ENCODE measurements around the gene TSPAN3.
A peak's percentile ranks its signal among the peaks of the same experiment; 100 is the strongest.

TSPAN3 gene

GRCh38 chr15:77083381-77084160 is 12.7 kb upstream of the TSPAN3 start:
- DNase-seq, result peak; percentile 42

- no peak for DNase-seq
These were observed 11.1 kb upstream of the TSPAN3 start for GRCh38 chr15:77081971-77082370.

- no peak for DNase-seq
These were observed 5.5 kb upstream of the TSPAN3 start for GRCh38 chr15:77076323-77076915.

DNA sequence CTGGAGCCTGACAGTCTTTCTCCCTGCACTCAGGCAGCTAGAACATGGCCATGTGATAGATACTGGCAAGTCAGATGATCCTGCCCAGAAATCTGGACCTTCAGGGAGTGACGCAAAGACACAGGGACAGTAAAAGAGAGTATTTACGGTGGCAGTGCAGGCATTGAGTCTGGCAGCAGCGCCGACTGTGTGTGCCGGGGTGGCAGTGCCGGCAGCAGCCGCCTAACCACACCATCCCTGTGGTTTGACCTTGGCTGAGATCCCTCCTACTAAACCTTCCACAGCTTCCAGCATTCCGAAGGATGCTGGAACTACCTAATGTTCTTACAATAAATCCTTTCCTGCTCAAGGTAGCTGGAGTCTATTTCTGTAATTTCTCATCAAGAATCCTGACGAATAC is 4.6 kb upstream of the TSPAN3 start:
- DNase-seq, result no peak

DNA sequence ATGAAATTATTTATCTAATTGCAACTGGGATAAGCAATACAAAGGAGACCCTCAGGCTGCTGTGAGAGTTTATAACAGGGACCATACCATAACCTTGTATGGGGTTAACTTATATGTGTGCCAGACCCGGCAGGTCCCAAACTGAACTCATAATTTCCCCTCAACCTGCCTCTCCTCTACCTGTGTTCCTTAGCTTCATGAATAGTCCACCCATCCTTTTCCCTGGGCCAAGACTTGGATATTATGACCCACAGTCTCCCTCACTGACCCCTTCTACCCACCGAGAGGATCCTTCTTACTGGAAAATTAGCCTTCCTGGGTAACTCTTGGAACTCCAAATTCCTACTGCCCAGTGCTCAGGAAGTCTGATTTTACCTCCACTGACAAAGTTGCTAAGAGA is 3.4 kb upstream of the TSPAN3 start:
- DNase-seq, result no peak

GRCh38 chr15:77071305-77072223 is 655 bp upstream of the TSPAN3 start:
- DNase-seq, result no peak

DNA sequence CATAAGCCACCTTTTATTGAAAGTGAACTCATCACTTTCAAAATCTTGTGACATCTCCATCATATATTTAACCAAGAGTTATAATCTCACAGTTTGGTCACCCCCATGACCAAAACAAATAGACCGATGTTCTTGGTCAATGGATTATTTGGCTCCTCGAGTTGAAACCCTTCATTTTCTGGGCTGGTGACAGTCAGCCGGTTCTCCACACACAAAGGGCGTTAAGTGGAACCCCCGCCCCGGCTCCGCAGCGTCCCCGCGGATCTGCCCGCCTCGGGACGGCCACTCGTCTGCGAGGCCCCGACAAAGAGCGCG is 772 bp downstream of the TSPAN3 start:
- no peak for DNase-seq

DNA sequence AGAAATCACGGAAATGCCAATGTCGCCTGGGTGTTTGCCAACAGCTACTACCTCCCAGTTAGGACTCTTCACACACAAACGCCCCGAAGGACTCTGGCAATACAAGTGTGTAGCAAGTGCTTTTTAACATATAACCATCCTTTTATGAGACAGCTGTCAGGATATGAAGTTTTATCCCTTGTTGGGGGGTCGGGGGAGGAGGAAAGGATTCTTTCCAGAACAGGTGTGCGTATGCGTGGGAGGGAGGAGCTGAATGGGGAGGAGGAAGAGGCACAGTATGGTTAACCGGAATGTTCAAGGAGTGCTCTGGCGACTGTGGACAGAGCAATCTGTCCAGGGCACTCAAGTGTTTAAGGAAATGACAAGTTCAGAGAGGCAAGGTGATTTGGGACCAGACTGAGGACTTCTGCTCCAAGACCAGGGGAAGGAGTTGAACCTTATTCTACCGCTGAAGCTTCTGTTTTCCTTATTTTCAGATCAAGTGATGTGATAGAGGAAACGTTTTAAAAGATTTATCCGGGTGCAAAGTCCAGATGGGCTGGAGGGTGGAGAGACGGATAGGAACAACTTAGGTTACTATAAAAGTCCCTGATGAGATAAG is 1.3 kb downstream of the TSPAN3 start:
- DNase-seq, result no peak

DNA sequence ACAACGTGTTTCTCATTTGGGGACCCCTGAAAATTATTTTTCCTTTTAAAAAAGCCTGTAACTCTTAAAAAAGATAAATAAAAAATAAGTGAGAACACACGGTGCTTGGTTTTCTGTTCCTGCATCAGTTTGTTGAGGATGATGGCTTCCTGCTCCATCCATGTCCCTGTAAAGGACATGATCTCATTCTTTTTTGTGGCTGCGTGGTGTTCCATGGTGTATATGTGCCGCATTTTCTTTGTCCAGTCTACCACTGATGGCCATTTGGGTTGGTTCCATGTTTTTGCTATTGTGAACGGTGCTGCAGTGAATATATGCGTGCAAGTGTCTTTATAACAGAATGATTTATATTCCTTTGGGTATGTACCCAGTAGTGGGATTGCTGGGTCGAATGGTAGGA is 2.3 kb downstream of the TSPAN3 start:
- no peak for DNase-seq

GRCh38 chr15:77067691-77068367 is 3.1 kb downstream of the TSPAN3 start:
- no peak for DNase-seq

- peak; percentile 49 for DNase-seq
These were observed 3.8 kb downstream of the TSPAN3 start for GRCh38 chr15:77066971-77067690.

DNA sequence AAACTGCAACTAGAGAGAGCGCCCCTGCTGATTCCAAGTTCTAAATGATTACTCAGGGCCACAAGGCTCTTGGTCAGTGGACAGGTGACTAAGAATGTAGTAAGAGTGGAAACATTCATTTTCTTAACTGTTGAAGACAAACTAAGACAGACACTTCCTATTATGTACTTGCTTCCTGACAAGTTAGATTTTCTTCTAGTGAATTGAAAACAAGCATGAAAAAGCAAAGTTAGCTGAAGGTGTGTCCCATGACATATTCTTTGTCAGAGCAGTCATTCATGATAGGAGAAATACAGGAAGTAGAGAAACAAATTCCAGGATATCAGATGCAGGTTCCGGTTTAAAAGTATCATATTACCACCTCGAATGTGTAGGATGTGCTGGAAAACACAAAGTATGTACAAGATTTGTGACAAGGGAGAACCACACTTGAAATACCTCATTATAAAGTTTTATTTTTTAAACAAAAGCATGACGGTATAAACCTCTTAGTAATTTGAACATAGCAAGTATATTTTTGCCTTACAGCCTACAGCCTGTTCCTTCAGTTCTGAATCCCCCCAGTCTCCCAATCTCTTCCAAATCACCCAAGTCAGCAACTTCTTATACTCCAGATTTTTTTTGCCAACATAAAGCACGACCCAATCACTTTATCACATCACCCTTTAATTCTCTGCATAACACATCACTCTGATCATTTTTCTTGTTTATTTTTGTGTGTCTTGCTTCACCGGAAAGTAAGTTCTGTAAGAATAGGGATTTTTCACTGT is 6.2 kb downstream of the TSPAN3 start:
- no peak for DNase-seq

GRCh38 chr15:77064063-77064462 is 6.8 kb downstream of the TSPAN3 start:
- no peak for DNase-seq

DNA sequence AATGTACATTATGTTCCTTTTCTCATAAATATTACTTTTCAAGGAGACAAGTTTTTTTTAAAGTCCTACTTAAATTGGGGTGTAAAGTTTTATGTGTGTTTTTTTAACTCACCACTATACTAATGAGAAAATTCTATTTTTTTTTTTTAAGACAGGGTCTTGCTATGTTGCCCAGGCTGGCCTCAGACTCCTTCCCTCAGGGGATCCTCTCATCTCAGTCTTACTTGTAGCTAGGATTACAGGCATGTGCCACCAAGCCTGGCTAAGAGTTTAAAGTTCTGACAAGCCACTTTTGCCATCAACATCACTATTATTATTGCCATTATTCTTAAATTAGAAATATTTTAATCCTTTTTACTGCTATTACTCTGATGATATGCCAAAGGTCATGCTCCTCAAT is 7.7 kb downstream of the TSPAN3 start:
- no peak for DNase-seq

GRCh38 chr15:77060546-77060945 is 10.4 kb downstream of the TSPAN3 start:
- DNase-seq, result peak; percentile 40

DNA sequence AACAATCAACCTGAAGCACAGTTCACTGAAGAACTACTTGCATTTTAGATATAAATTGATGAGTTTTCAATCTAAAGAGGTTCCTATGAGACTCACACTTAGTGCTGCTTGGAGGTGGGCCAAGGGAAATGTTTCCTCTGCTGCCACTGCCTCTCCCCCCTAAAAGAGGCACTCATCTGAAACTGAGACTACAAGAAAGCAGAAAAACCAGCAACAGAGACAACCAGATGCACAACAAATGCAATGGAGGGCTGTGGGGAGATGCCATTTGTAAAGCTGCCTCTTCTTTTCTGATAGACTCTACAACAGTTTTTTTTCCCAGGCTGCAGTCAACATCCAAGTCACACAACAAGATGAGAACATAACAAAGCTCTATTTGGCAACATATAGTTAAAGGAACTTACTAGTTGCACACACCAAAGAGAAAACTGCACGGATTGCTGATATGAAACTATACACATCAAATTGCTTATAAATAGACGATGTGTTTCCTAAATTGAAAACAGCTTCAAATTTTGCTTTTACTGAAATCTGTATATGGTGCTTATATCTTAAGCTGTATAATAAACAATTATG is 11.0 kb downstream of the TSPAN3 start:
- DNase-seq, result peak; percentile 31

- DNase-seq, result no peak
These were observed 12.4 kb downstream of the TSPAN3 start for GRCh38 chr15:77058468-77058867.

DNA sequence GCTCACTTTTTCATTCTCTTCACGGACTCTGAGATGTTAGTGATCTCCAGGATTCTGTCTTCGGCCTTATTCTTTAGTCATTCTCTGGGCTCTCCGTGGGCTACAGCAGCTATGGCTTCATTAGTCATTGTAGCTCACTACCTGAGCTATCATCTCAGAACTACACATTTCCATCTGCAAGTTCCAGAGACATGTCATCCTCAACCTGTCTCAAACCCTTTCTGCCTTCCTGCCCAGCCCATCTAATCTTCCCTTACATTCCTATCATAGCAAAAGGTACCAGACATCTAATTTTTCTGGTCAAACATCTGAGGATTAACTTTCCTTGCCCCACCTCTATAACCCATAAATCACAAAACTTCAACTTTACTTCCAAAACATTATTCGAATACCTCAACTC is 13.2 kb downstream of the TSPAN3 start:
- no peak for DNase-seq

- DNase-seq, result no peak
These were observed 13.8 kb downstream of the TSPAN3 start for GRCh38 chr15:77057072-77057471.

- DNase-seq, result no peak
These were observed 17.2 kb downstream of the TSPAN3 start for GRCh38 chr15:77053709-77054108.

DNA sequence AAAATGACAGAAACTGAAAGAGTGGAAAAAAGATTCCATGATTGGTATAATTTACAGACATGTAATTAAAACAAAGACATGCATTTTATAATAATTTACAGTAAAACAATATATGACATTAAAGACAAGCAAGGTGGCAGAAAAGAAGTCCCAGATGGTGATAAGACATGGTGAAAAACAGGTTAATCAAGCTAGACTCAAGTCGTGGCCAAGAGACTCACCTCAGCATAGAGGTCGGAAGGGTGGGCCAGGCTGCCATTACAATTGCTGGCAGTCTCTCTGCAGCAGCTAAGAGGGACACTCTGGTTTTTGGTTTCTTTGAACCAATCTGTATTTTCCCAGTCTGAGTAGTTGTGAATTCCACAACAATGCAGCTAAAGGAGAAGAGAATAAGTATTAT is 18.4 kb downstream of the TSPAN3 start:
- DNase-seq, result no peak

All from fibroblast of skin of scalp (primary cell).